Measurements from ENCODE around the gene PATJ. TPM values are rescaled to one million over a fixed set of nuclear protein-coding genes. Genes with fewer than 3 reads are reported as not detected.

PATJ gene
- total RNA-seq, 1 experiment from 2014 or later, result 28.7 TPM

GRCh38 chr1:62068978-62069377, 326.7 kb downstream of the PATJ start:
- H3K36me3 ChIP-seq (ENCODE audit: low read depth, low read length), result peaks cover 7% of the 10 kb centered on the region
- POLR2A ChIA-PET (ENCODE audit: unreplicated experiment), result no interaction called here
- H3K79me2 ChIP-seq (ENCODE audit: low read length), result no peaks in the 10 kb centered on the region
- no peaks in the 10 kb centered on the region for H3F3A ChIP-seq (ENCODE audit: low read length, unreplicated experiment)
- no peak overlapping the region for H3K4me3 ChIP-seq (ENCODE audit: low read length)
- CTCF ChIA-PET, result no interaction called here
- DNase-seq (no peak), ATAC-seq (no peak)
- no peaks in the 10 kb centered on the region for H4K20me1 ChIP-seq (ENCODE audit: low read length)
- no peak overlapping the region for H3K4me2 ChIP-seq (ENCODE audit: low read length)
- H3K27me3 ChIP-seq (ENCODE audit: low read length), result no peaks in the 10 kb centered on the region
- no peaks in the 10 kb centered on the region for H3K9me3 ChIP-seq (ENCODE audit: low read length)
- no peaks in the 10 kb centered on the region for H3K9me2 ChIP-seq (replicated peaks; ENCODE audit: low read length)
- H2AFZ ChIP-seq (ENCODE audit: low read length), result no peak overlapping the region
- TF ChIP-seq, protein P1, sequence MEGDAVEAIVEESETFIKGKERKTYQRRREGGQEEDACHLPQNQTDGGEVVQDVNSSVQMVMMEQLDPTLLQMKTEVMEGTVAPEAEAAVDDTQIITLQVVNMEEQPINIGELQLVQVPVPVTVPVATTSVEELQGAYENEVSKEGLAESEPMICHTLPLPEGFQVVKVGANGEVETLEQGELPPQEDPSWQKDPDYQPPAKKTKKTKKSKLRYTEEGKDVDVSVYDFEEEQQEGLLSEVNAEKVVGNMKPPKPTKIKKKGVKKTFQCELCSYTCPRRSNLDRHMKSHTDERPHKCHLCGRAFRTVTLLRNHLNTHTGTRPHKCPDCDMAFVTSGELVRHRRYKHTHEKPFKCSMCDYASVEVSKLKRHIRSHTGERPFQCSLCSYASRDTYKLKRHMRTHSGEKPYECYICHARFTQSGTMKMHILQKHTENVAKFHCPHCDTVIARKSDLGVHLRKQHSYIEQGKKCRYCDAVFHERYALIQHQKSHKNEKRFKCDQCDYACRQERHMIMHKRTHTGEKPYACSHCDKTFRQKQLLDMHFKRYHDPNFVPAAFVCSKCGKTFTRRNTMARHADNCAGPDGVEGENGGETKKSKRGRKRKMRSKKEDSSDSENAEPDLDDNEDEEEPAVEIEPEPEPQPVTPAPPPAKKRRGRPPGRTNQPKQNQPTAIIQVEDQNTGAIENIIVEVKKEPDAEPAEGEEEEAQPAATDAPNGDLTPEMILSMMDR (conservative IDR thresholded peaks at IDR 0.05; ENCODE audit: low read depth, low read length), result no peak
- TF ChIP-seq EZH2phosphoT487 (IDR thresholded peaks at IDR 0.05; ENCODE audit: borderline replicate concordance, low read length) (no peak), EZH2 (IDR thresholded peaks at IDR 0.05; ENCODE audit: low read length, unreplicated experiment) (no peak)
- intact Hi-C loops (cut with micrococcal nuclease), result no loop called here
- BruUV-seq (replicated peaks), result no TSS peak
- no peaks in the 10 kb centered on the region for H3K4me1 ChIP-seq (ENCODE audit: insufficient read depth, low read length)
- no peak overlapping the region for H3K9ac ChIP-seq (ENCODE audit: low read length)
- no peak overlapping the region for H3K27ac ChIP-seq (ENCODE audit: low read length)

- POLR2A ChIA-PET (ENCODE audit: unreplicated experiment), result no interaction called here
- H3K4me1 ChIP-seq (ENCODE audit: insufficient read depth, low read length), result no peaks in the 10 kb centered on the region
- H3K9me2 ChIP-seq (replicated peaks; ENCODE audit: low read length), result no peaks in the 10 kb centered on the region
Measured at GRCh38 chr1:62070384-62071011, 328.2 kb downstream of the PATJ start.

More at GRCh38 chr1:62070384-62071011, 328.2 kb downstream of the PATJ start:
- TF ChIP-seq EZH2phosphoT487 (IDR thresholded peaks at IDR 0.05; ENCODE audit: borderline replicate concordance, low read length) (no peak), EZH2 (IDR thresholded peaks at IDR 0.05; ENCODE audit: low read length, unreplicated experiment) (no peak)
- TF ChIP-seq, protein P1 (conservative IDR thresholded peaks at IDR 0.05; ENCODE audit: low read depth, low read length), result peak; percentile 79
- H4K20me1 ChIP-seq (ENCODE audit: low read length), result no peaks in the 10 kb centered on the region
- H2AFZ ChIP-seq (ENCODE audit: low read length), result no peak overlapping the region
- DNase-seq (peak; percentile 47), ATAC-seq (peak; percentile 35; the same call in 1 of the 2 replicates)
- H3K9ac ChIP-seq (ENCODE audit: low read length), result no peak overlapping the region
- H3K36me3 ChIP-seq (ENCODE audit: low read depth, low read length), result peaks cover 7% of the 10 kb centered on the region
- intact Hi-C loops (cut with micrococcal nuclease), result loop anchor here (1.0 to 5.0 kb wide), 3 partner anchors 120 to 1098 kb away; no protein-coding TSS in a partner anchor
- H3K4me2 ChIP-seq (ENCODE audit: low read length), result no peak overlapping the region
- no peaks in the 10 kb centered on the region for H3K79me2 ChIP-seq (ENCODE audit: low read length)
- no peaks in the 10 kb centered on the region for H3F3A ChIP-seq (ENCODE audit: low read length, unreplicated experiment)
- H3K4me3 ChIP-seq (ENCODE audit: low read length), result no peak overlapping the region
- no TSS peak for BruUV-seq (replicated peaks)
- no peaks in the 10 kb centered on the region for H3K27me3 ChIP-seq (ENCODE audit: low read length)
- CTCF ChIA-PET, result interaction anchor here (0.5 kb wide), 1 partner anchor 482 kb away, joined by 3 read pairs; no protein-coding TSS in a partner anchor
- H3K9me3 ChIP-seq (ENCODE audit: low read length), result no peaks in the 10 kb centered on the region
- no peak overlapping the region for H3K27ac ChIP-seq (ENCODE audit: low read length)
